ENCODE measurements around the gene TNIP2.
A peak's percentile ranks its signal among the peaks of the same experiment; 100 is the strongest.

Gene TNIP2, protein sequence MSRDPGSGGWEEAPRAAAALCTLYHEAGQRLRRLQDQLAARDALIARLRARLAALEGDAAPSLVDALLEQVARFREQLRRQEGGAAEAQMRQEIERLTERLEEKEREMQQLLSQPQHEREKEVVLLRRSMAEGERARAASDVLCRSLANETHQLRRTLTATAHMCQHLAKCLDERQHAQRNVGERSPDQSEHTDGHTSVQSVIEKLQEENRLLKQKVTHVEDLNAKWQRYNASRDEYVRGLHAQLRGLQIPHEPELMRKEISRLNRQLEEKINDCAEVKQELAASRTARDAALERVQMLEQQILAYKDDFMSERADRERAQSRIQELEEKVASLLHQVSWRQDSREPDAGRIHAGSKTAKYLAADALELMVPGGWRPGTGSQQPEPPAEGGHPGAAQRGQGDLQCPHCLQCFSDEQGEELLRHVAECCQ

DNA sequence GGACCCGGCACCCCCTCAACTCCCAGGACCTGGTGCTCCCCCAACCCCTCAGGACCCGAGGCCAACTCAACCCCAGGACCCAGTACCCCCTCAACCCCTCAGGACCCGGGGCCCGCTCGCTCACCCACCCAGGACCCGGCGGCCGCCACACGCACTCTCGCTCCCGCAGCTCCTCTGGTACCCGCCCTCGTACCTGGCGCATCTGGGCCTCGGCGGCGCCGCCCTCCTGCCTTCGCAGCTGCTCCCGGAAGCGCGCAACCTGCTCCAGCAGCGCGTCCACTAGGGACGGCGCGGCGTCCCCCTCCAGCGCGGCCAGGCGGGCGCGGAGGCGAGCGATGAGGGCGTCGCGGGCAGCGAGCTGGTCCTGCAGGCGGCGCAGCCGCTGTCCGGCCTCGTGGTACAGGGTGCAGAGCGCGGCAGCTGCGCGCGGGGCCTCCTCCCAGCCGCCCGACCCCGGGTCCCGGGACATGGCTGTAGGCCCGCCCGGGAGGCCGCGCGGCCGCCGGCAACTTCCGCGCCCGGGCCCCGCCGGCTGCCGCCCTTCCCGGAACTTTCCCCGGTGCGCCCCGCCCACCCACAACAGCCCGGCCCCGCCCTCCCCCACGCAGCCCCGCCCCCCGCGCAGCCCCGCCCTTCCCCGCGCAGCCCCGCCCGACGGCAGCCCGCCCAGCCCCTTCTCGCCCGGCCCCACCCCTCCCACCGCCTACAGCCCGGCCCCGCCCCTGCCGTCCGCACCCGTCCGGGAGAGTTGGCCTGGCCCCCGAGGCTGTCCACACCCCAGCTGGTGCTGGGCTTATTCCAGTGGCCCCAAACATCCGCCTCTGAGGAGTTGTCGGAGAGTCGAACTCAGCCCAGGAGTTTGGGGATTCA, at the start of gene TNIP2:
Gene TNIP2, minus strand, starts transcription at position 516 of the 870 bp plus-strand sequence. Its CDS starts 47 bp downstream, at position 469.
- DNase-seq (ENCODE audit: low spot score) = peak; percentile 69

DNA sequence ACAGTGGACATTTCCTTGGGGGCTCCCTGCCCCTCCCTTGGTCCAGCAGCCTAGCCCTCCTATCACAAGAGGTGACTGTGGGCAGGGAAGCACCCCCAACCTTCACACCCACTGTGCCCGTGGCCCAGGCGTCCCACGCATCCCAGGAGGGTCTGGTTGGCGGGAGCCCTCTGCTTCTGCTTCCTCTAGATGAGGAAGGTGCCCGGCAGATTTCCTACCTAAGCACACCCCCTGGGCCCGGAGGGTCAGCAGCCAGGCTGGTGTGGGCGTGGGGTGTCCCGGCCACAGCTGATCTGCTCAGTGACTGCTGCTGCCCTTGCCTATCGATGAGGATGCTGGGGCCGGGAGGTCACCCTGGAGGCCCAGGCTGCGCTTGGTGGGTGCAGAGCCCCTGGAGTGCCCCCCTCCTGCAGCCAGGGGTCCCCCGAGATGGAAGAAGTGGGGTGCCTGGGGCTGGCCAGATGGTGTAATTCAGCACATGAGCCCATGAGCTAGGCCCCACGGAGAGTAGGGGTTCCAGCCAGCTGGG, 48.9 kb upstream of the TNIP2 start:
- DNase-seq (ENCODE audit: low spot score) = no peak

DNA sequence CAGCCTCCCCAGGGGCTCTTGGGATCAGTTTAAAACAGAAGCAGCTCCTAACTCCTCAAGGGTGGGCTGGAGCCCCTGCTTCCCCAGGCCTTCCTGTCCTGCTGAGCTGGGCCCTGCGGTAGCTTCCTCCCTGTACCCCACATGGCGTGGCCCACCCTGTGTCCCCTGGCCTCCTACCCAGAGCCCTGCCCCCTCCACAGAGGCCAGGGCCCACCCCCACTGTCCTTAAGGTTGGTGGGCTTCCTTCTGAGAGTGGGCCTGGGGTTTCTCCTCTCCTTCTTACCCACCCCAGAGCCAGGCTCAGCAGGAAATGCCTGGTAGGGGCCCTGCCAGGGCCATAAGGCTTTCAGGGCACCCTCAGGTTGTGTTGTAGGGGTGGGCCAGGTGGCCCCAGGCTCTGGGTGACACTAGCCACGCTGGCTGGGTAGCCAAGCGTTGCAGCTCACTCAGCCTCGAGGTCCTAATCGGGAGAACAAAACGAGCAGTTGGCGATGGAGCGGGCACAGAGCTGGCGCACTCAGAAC, 48.4 kb upstream of the TNIP2 start:
- no peak for DNase-seq (ENCODE audit: low spot score)

DNA sequence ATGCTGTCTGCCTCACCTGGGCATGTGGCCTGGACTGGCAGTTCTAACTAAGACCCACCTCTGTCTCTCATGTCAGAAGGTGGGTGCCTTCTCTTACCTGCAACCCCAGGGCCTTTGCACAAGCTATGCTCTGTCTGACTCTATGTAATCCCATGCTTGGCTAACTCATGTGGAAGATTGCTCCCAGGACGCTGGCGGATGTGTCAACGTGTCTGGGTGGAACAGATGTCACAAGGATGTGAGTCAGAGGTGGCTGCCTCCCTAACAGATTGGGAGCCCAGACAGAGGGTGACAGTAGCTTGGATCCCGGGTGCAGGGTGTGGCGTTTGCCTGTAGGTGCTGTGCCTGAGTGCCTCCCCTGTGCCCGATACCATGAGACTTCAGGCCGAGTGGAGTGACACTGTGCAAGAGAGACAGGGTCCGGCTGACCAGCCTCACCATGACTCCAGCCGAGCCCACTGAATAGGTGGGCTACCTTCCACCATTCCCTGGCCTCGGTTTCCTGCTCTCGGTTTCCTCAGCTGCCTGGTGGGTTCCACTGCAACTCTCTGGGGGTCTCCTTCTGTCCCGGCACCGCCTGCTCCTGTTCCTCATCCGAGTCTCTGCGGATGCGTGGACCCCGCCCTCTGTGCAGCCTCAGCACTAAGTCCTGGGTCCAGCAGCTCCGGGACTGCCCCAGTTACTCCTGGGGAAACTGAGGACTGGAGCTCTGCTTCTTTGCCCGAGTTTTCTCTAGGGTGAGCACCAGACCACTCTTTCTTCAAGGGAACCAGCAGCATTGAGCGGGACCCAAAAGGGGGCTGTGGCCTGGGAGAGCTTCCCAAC, 47.7 kb upstream of the TNIP2 start:
- no peak for DNase-seq (ENCODE audit: low spot score)

DNA sequence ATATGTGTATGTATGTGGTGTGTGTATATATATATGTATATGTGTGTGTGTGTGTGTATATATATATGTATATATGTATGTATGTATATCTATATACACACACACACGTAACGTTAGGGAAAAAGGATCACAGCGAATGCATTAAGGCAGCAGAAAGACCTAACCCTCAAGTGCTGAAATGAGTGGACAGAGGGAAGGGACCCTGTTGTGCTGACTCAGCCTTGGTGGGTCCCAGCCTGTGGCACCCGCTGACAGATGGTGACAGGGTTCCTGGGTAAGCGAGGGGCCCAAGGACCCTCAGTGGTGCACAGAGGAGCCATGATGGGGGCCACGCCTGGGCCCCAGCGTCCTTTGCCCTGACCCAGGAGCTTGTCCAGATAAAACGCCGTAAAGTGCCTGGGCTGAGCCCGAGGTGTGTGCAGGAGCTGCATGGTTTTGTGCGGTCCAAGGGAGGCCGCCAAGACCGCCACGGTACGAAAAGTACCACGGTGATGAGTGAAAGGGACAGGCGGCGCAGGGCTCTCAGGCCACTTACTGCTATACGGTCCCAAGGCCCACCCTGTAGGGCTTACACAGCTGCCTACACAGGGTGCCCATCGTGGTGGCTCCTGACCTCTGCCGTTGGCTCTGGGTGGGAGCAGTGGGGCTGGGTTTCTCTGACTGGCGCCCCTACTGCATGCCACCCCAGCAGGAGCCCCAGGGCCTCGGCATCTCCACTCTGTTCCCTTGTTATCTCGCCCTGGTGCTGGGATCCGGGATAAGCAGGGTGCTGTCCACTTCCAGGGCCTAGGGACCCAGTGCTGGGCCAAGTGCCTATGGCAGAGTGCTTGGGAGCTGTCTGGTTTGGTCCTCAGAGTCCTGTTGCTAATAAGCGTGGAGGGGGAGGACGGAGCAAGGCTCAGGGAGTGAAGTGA, 46.7 kb upstream of the TNIP2 start:
- no peak for DNase-seq (ENCODE audit: low spot score)

GRCh38 chr4:2800691-2801596, 44.8 kb upstream of the TNIP2 start:
- peak; percentile 82 for DNase-seq (ENCODE audit: low spot score)

DNA sequence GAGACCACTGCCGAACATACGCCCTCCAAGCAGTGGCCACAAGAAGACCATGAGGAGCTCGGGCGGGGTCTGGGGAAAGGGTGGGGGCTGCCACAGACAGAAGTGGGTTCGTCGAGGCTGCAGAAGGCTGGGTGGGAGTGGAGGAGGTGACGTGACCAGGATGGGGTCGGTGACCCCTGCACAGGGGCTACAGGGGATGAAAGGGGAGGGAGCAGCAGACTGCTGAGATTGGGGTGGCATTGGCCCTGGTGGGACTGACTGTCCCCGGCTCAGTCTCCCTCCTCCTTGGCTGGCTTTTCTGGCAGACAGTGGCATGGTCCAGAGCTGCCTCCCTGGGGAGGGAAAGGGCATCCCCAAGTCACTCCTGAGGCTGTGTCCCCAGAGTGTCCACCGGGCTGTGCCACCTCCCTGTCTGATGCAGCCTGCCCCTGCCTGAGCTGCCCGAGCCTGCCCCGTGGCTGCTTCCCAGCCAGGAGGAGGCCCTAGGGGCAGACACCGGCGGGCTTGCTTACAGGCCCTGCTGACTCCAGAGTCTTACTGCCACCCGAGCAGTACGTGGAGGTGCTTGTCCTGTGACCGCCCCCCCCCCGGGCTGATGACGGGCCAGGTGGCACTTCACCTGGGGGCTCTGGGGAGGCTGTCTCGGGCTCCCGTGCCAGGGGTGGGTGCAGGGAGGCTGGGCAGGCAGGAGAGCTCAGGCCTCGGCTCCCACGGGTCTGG, 44.0 kb upstream of the TNIP2 start:
- DNase-seq (ENCODE audit: low spot score) = no peak

- no peak for DNase-seq (ENCODE audit: low spot score)
Measured at GRCh38 chr4:2799224-2799911, 43.2 kb upstream of the TNIP2 start.

GRCh38 chr4:2798399-2799223, 42.5 kb upstream of the TNIP2 start:
- DNase-seq (ENCODE audit: low spot score) = no peak

GRCh38 chr4:2797545-2798305, 41.6 kb upstream of the TNIP2 start:
- no peak for DNase-seq (ENCODE audit: low spot score)

GRCh38 chr4:2796849-2797544, 40.9 kb upstream of the TNIP2 start:
- DNase-seq (ENCODE audit: low spot score) = no peak

GRCh38 chr4:2795893-2796848, 40.0 kb upstream of the TNIP2 start:
- DNase-seq (ENCODE audit: low spot score) = no peak

DNA sequence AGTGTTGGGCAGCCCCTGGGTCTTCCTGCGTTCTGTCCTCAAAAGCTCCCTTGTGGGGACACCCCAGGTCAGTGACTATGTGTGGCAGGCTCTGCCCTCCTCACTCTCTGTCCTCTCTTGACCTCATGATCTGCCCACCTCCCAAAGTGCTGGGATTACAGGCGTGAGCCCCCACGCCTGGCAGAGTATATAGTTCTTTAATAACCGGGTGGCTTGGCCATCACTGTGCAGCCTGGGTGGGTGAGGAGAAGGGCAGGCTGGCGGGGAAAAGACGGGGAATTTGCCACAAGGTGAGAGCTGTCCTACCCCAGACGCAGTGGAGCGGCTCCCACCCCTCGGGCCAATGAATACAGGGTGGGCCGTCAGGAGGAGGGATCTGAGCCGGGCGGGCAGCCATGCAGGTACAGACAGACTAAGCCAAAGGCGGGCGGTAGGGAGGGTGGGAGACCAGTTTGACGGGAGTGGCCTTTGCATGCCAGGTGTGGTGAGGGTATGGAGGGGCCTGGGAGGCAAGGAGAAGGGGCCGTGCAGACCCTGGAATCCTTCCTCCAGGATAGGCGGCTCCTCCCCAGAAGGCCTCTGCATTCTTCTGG, 39.3 kb upstream of the TNIP2 start:
- no peak for DNase-seq (ENCODE audit: low spot score)

Data from putamen (tissue), 1 donor.